Epithelial cell of umbilical artery (primary cell): ENCODE measurements around the gene UBE2J2. TPM values are rescaled to one million over a fixed set of nuclear protein-coding genes. Genes with fewer than 3 reads are reported as not detected.

ENCODE experiments used
- total RNA-seq: library from RNA; depleted of rRNA; stranded (reverse); fragments of >200 nt; gene quantifications from 2 replicates; pipeline ENCODE4 v1.2.3, GENCODE V29; 2014

UBE2J2 gene
- 41.3 and 52.3 TPM in 2 replicates for total RNA-seq

DNA sequence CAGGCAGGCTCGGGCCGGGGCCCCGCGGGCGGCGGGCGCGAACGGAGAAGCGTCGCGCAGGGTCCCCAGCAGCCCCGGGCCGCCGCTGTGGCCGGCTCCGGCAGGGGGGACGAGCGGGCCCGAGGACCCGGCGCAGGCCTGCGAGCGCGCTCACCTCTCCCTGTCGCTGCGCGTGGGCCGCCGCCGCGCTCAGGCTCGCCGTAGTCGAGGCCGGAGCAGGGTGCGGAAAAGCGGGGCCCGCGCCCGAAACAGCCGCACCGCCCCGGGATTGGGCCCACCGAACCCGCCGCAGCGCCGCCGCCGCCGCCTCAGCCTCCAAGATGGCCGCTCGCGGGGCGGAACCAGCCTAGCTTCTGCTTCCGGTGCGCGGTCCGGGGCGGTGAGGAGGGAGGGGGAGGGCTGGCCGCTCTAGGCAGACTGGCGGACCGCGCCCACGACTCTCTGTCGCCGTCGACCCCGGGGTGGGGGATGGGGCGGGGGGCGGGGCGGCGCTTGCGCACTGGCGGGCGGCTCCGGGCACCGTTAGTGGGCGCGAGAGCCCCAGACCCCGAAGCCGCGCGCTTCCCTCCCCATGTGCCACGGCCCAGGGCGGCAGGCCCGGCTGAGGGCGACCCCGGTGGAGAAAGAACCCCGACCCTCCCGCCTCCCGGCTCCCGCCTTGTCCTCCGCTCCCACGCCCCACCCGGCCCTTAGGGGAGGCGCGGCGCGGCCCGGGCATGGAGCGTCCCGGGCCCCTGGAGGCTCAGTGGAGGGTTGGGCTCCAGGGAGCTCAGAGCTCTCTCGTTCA lies at the start of gene UBE2J2:
TSS of gene UBE2J2 (minus strand) at position 343 of the 787 bp plus-strand sequence. CDS start 5,862 bp downstream, outside the sequence.

DNA sequence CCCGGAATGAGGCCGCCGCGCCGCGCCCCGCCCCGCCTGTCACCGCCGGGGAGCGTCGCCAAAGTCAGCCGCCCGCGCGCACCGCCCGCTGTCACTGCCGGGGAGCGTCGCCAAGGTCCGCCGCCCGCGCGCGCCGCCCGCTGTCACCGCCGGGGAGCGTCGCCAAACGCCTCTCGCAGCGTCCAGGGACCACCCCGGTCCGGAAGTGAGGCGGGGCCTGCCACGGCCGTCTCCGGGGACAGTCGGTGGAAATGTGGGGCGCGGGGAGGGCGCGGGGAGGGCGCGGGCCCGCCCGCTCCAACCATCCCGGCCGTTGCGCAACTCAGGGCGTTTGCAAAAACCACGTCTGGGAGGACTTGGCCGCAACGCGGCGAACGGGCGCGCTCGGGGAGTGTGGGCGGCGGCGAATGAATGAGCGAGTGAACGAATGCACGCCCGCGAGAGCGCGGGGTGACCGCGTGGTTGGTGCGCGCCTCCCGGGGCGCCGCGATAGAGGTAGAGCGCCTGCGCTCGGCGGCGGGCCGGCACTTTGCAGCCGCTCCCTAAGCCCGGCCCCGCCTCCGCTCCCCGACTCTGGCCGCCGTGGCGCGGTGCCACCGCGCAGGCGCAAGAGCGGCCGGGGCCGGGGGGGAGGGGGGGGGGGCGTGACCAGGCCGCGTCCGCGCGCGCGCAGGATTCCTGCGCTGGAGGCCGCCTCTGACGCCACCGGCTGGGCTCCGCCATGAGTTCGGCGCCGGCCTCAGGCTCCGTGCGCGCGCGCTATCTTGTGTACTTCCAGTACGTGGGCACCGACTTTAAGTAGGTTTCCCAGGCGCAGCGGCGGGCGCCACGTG lies 34.5 kb upstream of the UBE2J2 start, which contains the start of the genes ACAP3 and PUSL1:
TSS of gene ACAP3 (minus strand) at position 8 of the 833 bp plus-strand sequence. CDS start 115 bp downstream, outside the sequence.
TSS of gene PUSL1 (plus strand) at position 675 of the 833 bp plus-strand sequence. CDS start at position 722, 47 bp downstream.

DNA sequence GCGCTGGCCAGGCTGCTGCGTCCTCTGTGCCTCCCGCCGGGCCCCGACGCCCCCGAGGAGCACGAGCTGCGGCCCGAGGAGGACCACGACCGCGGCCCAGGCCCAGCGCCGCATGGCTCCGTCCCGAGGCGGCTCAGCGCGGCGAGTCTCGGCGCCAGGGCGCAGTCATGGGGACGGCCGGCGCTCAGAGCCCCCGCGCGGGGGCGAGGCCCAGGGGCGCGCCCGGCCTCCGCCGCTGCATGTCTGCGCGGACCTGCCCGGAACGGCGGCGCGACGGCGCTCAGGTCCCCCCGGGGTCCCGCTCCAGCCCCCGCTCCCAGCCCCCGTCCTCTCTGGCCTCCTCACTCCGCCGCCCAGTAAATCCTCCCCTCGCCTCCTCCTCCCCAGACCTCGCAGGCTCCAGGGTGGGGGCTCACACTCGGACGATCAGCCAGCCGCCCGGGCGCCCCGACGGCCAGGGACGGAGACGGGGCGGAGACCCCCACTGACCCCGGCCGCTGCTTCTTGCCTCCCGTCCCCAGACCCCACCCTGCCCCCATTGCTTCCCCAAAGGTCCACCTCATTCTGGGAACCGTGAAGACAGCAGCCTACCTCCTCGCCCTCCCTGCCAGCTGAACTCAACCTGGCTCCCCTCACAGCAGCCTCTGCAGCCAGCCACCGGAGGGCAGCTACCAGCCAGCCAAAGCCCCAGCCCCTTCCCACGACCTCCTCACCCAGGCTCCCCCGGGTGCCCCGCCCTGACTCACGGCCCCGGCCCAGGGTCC lies 26.9 kb downstream of the UBE2J2 start, which contains the start of gene C1QTNF12:
TSS of gene C1QTNF12 (minus strand) at position 146 of the 764 bp plus-strand sequence. CDS start at position 114, 32 bp downstream.

DNA sequence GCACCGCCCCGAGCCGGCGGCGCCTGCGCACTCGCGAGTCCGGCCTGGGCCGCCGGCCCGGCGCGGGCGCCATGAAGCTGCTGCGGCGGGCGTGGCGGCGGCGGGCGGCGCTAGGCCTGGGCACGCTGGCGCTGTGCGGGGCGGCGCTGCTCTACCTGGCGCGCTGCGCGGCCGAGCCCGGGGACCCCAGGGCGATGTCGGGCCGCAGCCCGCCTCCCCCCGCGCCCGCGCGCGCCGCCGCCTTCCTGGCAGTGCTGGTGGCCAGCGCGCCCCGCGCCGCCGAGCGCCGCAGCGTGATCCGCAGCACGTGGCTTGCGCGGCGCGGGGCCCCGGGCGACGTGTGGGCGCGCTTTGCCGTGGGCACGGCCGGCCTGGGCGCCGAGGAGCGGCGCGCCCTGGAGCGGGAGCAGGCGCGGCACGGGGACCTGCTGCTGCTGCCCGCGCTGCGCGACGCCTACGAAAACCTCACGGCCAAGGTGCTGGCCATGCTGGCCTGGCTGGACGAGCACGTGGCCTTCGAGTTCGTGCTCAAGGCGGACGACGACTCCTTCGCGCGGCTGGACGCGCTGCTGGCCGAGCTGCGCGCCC lies 41.4 kb downstream of the UBE2J2 start, which contains the start of gene B3GALT6:
TSS of gene B3GALT6 (plus strand) at position 30 of the 588 bp plus-strand sequence. CDS start at position 72, 42 bp downstream.

DNA sequence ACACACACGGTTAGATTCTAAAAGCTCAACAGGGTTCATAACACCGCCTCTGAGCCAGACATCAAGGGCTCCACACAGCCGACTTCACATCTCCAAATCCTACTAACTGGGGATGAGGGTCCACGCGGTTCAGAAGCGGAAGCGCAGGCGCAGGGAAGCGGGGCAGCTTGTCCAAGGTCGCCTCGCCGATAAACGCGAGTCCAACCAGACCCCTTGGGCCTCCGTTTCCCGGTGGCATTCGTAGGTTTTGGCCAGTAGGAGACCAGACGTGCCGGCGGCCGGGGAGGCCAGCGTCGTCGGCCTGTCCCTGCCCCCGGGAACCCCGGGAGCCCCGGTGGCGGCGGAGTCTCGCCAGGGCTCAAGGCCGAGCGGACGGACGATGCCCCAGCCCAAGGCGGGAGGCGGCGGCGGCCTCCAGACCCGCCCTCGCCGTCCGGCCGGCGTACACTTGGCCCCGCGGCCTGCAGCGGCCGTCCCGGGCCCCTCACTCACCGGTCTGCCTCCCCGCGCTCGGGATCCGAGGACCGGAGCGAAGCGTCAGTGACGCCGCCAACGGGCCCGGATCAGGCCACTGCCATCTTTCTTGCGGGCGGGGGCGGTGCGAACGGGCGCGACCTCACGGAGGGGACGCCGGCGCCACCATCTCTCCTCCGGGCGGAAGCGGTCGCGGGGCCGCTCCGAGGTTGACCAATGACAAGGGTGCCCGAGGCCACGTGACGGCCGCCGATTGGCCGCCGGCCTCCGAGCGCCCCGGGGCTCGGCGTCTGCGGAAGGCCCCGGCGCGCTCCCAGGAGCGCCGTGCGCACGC lies 42.0 kb downstream of the UBE2J2 start, which contains the start of gene SDF4:
TSS of gene SDF4 (minus strand) at position 602 of the 808 bp plus-strand sequence. CDS start 3,229 bp downstream, outside the sequence.

DNA sequence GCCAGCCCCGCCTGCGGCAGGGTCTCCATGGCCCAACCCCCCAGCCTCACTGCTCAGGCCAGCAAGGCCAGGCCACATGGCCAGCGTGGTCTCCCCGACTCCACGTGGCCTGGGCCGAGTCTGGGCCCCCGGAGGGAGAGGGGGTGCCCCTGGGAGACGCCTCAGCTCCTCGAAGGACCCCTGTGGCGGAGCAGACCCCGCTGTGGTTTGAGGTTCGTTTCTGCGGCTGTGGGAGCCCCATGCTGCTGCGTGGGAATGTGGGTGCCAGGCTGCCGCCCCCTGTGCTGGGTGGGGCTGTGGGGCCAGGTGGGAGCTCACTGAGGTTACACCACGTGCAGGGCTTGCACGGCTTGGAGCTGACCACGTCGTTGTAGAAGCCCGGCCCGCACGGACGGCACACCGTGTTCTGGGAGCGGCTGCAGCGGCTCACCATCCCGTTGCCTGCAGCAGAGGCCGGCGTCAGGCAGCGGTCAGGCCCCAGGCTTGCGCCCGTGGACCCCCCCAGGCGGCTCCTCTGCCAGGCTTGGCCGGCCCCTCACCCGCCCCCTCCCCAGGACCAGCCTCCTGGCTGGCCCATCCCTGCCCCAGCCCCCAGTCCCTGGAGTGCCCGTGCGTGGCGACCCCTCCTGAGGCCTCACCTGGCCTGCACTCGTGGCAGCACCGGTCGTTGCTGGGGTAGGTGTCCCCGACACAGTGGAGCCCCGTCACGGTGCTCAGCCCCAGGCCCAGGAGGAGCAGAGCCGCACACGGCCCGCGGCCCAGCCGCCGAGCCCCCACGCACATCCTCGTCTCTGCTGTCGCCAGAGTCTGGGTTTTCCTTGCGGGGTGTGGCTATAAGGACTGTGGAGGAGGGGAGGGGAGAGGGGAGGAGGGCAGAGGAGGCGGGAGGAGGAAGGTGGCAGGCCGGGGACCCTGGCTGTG lies 60.0 kb downstream of the UBE2J2 start, which contains the start of gene TNFRSF4:
TSS of gene TNFRSF4 (minus strand) at position 809 of the 921 bp plus-strand sequence. CDS start at position 783, 26 bp downstream.

DNA sequence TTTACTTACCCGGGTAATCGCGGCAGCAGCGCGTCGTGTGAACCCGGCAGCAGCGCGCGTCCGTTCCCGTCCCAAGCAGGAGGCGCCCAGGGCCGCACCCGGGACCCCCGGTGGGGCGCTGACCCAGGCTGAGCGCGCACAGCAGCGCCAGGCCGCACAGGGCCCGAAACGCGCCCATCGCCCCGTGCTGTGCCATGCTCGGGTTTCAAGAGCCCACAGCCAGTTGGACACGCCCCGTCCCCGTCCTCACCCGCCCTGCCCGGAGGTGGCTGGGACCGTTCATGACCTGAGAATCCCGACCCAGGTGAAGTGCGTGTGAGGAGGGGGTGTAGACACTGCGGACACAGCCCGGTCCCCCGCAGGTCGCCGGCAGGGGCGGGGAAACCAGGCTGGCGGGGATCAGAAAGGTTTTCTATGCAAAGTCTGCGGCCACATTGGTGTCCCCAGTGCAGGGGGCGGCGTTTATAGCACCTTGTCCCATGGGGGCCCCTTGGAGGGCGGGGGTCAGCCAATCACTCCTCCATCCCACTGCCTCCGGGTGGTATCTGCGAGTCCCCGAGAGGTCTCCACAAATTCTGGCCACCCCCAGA lies 67.2 kb downstream of the UBE2J2 start, which contains the start of gene TNFRSF18:
TSS of gene TNFRSF18 (minus strand) at position 217 of the 590 bp plus-strand sequence. CDS start at position 196, 21 bp downstream.

Other genes with a start within 250 kb of the UBE2J2 start
- not detected in 2 replicates for gene RNF223, start 199.5 kb downstream of the UBE2J2 start, total RNA-seq
- 5.2 and 5.9 TPM in 2 replicates for gene C1orf159, start 157.8 kb downstream of the UBE2J2 start, total RNA-seq
- not detected in 2 replicates for gene TTLL10, start 100.0 kb downstream of the UBE2J2 start, total RNA-seq
- not detected in 2 replicates for gene TNFRSF18, start 67.3 kb downstream of the UBE2J2 start, total RNA-seq
- gene TNFRSF4, start 59.7 kb downstream of the UBE2J2 start, total RNA-seq: 0.61 and 0.65 TPM in 2 replicates
- gene SDF4, start 41.9 kb downstream of the UBE2J2 start, total RNA-seq: 78.0 and 108 TPM in 2 replicates
- 20.8 and 35.1 TPM in 2 replicates for gene B3GALT6, start 41.6 kb downstream of the UBE2J2 start, total RNA-seq
- 0.32 and 0.76 TPM in 2 replicates for gene C1QTNF12, start 27.1 kb downstream of the UBE2J2 start, total RNA-seq
- gene SCNN1D, start 6.6 kb upstream of the UBE2J2 start, total RNA-seq: 0.32 and 0.46 TPM in 2 replicates
- gene ACAP3, start 34.1 kb upstream of the UBE2J2 start, total RNA-seq: 13.1 and 23.1 TPM in 2 replicates
- gene PUSL1, start 34.7 kb upstream of the UBE2J2 start, total RNA-seq: 15.5 and 17.2 TPM in 2 replicates
- gene INTS11, start 50.8 kb upstream of the UBE2J2 start, total RNA-seq: 41.3 and 52.6 TPM in 2 replicates
- 9.0 and 11.4 TPM in 2 replicates for gene CPTP, start 50.9 kb upstream of the UBE2J2 start, total RNA-seq
- gene TAS1R3, start 57.4 kb upstream of the UBE2J2 start, total RNA-seq: under 0.01 and 0.30 TPM in 2 replicates
- 39.2 and 48.4 TPM in 2 replicates for gene DVL1, start 75.6 kb upstream of the UBE2J2 start, total RNA-seq
- 1.6 and 2.1 TPM in 2 replicates for gene MXRA8, start 84.7 kb upstream of the UBE2J2 start, total RNA-seq
- gene AURKAIP1, start 101.4 kb upstream of the UBE2J2 start, total RNA-seq: 113 and 146 TPM in 2 replicates
- 82.2 and 111 TPM in 2 replicates for gene CCNL2, start 125.5 kb upstream of the UBE2J2 start, total RNA-seq
- 122 and 126 TPM in 2 replicates for gene MRPL20, start 133.4 kb upstream of the UBE2J2 start, total RNA-seq
- under 0.01 TPM in 1 of 2 replicates, not detected in the other for gene ANKRD65, start 147.4 kb upstream of the UBE2J2 start, total RNA-seq
- gene VWA1, start 161.8 kb upstream of the UBE2J2 start, total RNA-seq: 0.91 and 1.6 TPM in 2 replicates
- gene ATAD3C, start 175.8 kb upstream of the UBE2J2 start, total RNA-seq: not detected in 2 replicates
- gene ATAD3B, start 197.9 kb upstream of the UBE2J2 start, total RNA-seq: 28.1 and 28.3 TPM in 2 replicates
- gene ATAD3A, start 238.3 kb upstream of the UBE2J2 start, total RNA-seq: 39.5 and 49.0 TPM in 2 replicates